Epithelial cell of prostate (primary cell): ENCODE measurements around the gene CALML3.

Source experiments
- DNase-seq: peaks from one replicate; pipeline ENCODE4 v3.0.0-alpha.2; 2011; ENCODE audit warnings: low read depth, low spot score
- H3K27ac ChIP-seq: fragments of 450-650 bp; 2 replicates; pipeline ENCODE4 v1.5.1; 2017; ENCODE audit warnings: mild to moderate bottlenecking

Gene CALML3

GRCh38 chr10:5522913-5523560 is 1.7 kb upstream of the CALML3 start:
- DNase-seq = no peak
- H3K27ac ChIP-seq = no peak overlapping the region

- H3K27ac ChIP-seq = peak overlapping the region; percentile 76
- DNase-seq = no peak
Observed at GRCh38 chr10:5523796-5524574, 776 bp upstream of the CALML3 start.

GRCh38 chr10:5525561-5526341 is 990 bp downstream of the CALML3 start:
- peak overlapping the region; percentile 76 for H3K27ac ChIP-seq

GRCh38 chr10:5526691-5527331 is 2.0 kb downstream of the CALML3 start:
- peak overlapping the region; percentile 76 for H3K27ac ChIP-seq
- DNase-seq = no peak

More at GRCh38 chr10:5525561-5526341, 990 bp downstream of the CALML3 start:
- no peak for DNase-seq

GRCh38 chr10:5527332-5528200 is 2.8 kb downstream of the CALML3 start:
- no peak for DNase-seq

GRCh38 chr10:5528989-5529701 is 4.4 kb downstream of the CALML3 start:
- H3K27ac ChIP-seq = no peak overlapping the region
- no peak for DNase-seq

More at GRCh38 chr10:5527332-5528200, 2.8 kb downstream of the CALML3 start:
- H3K27ac ChIP-seq = peak overlapping the region; percentile 76

GRCh38 chr10:5529702-5530411 is 5.1 kb downstream of the CALML3 start:
- H3K27ac ChIP-seq = no peak overlapping the region
- DNase-seq = no peak

- no peak for DNase-seq
- H3K27ac ChIP-seq = no peak overlapping the region
Observed at GRCh38 chr10:5530412-5530806, 5.6 kb downstream of the CALML3 start.

- H3K27ac ChIP-seq = no peak overlapping the region
- no peak for DNase-seq
Observed at GRCh38 chr10:5530846-5531557, 6.2 kb downstream of the CALML3 start.

GRCh38 chr10:5531558-5532306 is 7.0 kb downstream of the CALML3 start:
- no peak overlapping the region for H3K27ac ChIP-seq

GRCh38 chr10:5532307-5532605 is 7.5 kb downstream of the CALML3 start:
- H3K27ac ChIP-seq = no peak overlapping the region
- DNase-seq = no peak

More at GRCh38 chr10:5531558-5532306, 7.0 kb downstream of the CALML3 start:
- no peak for DNase-seq

- H3K27ac ChIP-seq = no peak overlapping the region
- no peak for DNase-seq
Observed at GRCh38 chr10:5532618-5533097, 7.9 kb downstream of the CALML3 start.

GRCh38 chr10:5533098-5533731 is 8.5 kb downstream of the CALML3 start:
- no peak overlapping the region for H3K27ac ChIP-seq
- no peak for DNase-seq

GRCh38 chr10:5534051-5534821 is 9.5 kb downstream of the CALML3 start:
- DNase-seq = no peak
- H3K27ac ChIP-seq = no peak overlapping the region

GRCh38 chr10:5534880-5535856 is 10.4 kb downstream of the CALML3 start:
- no peak for DNase-seq
- H3K27ac ChIP-seq = no peak overlapping the region
